SU-DHL-6 (cell line): ENCODE results near the gene VEZT.

Experiments
- H2AFZ ChIP-seq: fragments of 200-600 bp; sonication (generic); 2 replicates; pipeline ENCODE4 v1.6.1; 2014; ENCODE audit warnings: low read depth, mild to moderate bottlenecking, moderate library complexity, mixed read lengths, antibody characterized with exemption, low read length; ENCODE audit not compliant: severe bottlenecking
- H3F3A ChIP-seq: fragments of 200-600 bp; shearing (Covaris generic); 2 replicates; pipeline ENCODE4 v1.6.0; 2016; ENCODE audit warnings: antibody characterized with exemption, mild to moderate bottlenecking; ENCODE audit not compliant: insufficient read depth
- H3K27ac ChIP-seq: fragments of 200-600 bp; sonication (generic); 2 replicates; pipeline ENCODE4 v1.5.1; 2016; ENCODE audit warnings: low read depth, mild to moderate bottlenecking, low read length, moderate library complexity, mixed read lengths
- H3K27me3 ChIP-seq: fragments of 200-600 bp; sonication (generic), shearing (Covaris generic); 2 replicates; pipeline ENCODE4 v1.6.0; 2014; ENCODE audit warnings: mild to moderate bottlenecking, low read length
- H3K36me3 ChIP-seq: fragments of 200-600 bp; sonication (generic); 2 replicates; pipeline ENCODE4 v1.6.1; 2014; ENCODE audit warnings: mild to moderate bottlenecking, low read length, mixed read lengths
- H3K4me2 ChIP-seq: fragments of 300-600, 200-600 bp; shearing (Covaris generic), sonication (generic); 2 replicates; pipeline ENCODE4 v1.6.0; 2014; ENCODE audit warnings: low read length, low read depth, mild to moderate bottlenecking; ENCODE audit not compliant: poor library complexity, severe bottlenecking
- H3K4me3 ChIP-seq: fragments of 200-600 bp; sonication (generic); 2 replicates; pipeline ENCODE4 v1.5.1; 2014; ENCODE audit warnings: antibody characterized with exemption, low read length, mild to moderate bottlenecking, mixed read lengths; ENCODE audit not compliant: insufficient read depth, poor library complexity, severe bottlenecking
- H3K79me2 ChIP-seq: fragments of 200-600 bp; sonication (generic); 2 replicates; pipeline ENCODE4 v1.6.1; 2014; ENCODE audit warnings: mild to moderate bottlenecking, low read length, moderate library complexity; ENCODE audit not compliant: insufficient read depth
- H3K9ac ChIP-seq: fragments of 200-600 bp; sonication (generic); 2 replicates; pipeline ENCODE4 v1.7.0; 2014; ENCODE audit warnings: mild to moderate bottlenecking, low read length
- H3K9me2 ChIP-seq: fragments of 200-600 bp; sonication (generic); replicated peaks from 2 replicates; pipeline ENCODE4 v1.6.1; 2014; ENCODE audit warnings: low read length; ENCODE audit not compliant: insufficient read depth
- H3K9me3 ChIP-seq: fragments of 200-600 bp; sonication (generic); 2 replicates; pipeline ENCODE4 v1.6.1; 2014; ENCODE audit warnings: low read length, mixed read lengths; ENCODE audit not compliant: insufficient read depth
- H4K20me1 ChIP-seq: fragments of 200-600 bp; sonication (generic); 2 replicates; pipeline ENCODE4 v1.6.1; 2014; ENCODE audit warnings: low read depth, mild to moderate bottlenecking, antibody characterized with exemption, low read length, moderate library complexity, mixed read lengths
- CTCF ChIP-seq: fragments of 200-600 bp; sonication (generic); IDR thresholded peaks from one replicate; pipeline ENCODE4 v1.5.1; 2017; ENCODE audit warnings: antibody characterized with exemption, mild to moderate bottlenecking, low read length, moderate library complexity; ENCODE audit not compliant: insufficient read depth, poor library complexity, severe bottlenecking
- EZH2phosphoT487 ChIP-seq: fragments of 200-600 bp; sonication (generic), shearing (Covaris generic); conservative IDR thresholded peaks from 2 replicates; pipeline ENCODE4 v1.6.1; 2018; ENCODE audit warnings: mild to moderate bottlenecking, antibody characterized with exemption, low read length, moderate library complexity, mixed read lengths

VEZT gene

GRCh38 chr12:95179011-95179410, 38.6 kb upstream of the VEZT start:
- no peak overlapping the region for H3K4me2 ChIP-seq
- H3K36me3 ChIP-seq = no peaks in the 10 kb centered on the region
- H3K4me3 ChIP-seq = no peak overlapping the region
- no peaks in the 10 kb centered on the region for H3F3A ChIP-seq
- no peak overlapping the region for H3K27ac ChIP-seq
- no peaks in the 10 kb centered on the region for H3K27me3 ChIP-seq
- no peaks in the 10 kb centered on the region for H3K9me3 ChIP-seq
- no peak overlapping the region for H2AFZ ChIP-seq
- no peaks in the 10 kb centered on the region for H3K79me2 ChIP-seq
- H3K9ac ChIP-seq = no peak overlapping the region
- H3K9me2 ChIP-seq = no peaks in the 10 kb centered on the region
- no peaks in the 10 kb centered on the region for H4K20me1 ChIP-seq
- TF ChIP-seq EZH2phosphoT487 = no peak
- TF ChIP-seq CTCF = no peak

- H3K9ac ChIP-seq = no peak overlapping the region
Observed at GRCh38 chr12:95181103-95181502, 36.5 kb upstream of the VEZT start.

GRCh38 chr12:95182868-95183415, 34.7 kb upstream of the VEZT start:
- Histone ChIP-seq H3K27me3 (no peaks in the 10 kb centered on the region), H3K36me3 (no peaks in the 10 kb centered on the region), H3K9me2 (no peaks in the 10 kb centered on the region), H2AFZ (no peak overlapping the region), H4K20me1 (no peaks in the 10 kb centered on the region), H3F3A (no peaks in the 10 kb centered on the region), H3K27ac (no peak overlapping the region), H3K4me2 (no peak overlapping the region), H3K79me2 (no peaks in the 10 kb centered on the region), H3K9me3 (no peaks in the 10 kb centered on the region), H3K9ac (no peak overlapping the region), H3K4me3 (no peak overlapping the region)
- TF ChIP-seq CTCF (no peak), EZH2phosphoT487 (no peak)

More at GRCh38 chr12:95181103-95181502, 36.5 kb upstream of the VEZT start:
- H3K4me2 ChIP-seq = no peak overlapping the region
- H3K27ac ChIP-seq = no peak overlapping the region
- H3K9me2 ChIP-seq = no peaks in the 10 kb centered on the region
- H3K9me3 ChIP-seq = no peaks in the 10 kb centered on the region
- no peaks in the 10 kb centered on the region for H3F3A ChIP-seq
- H4K20me1 ChIP-seq = no peaks in the 10 kb centered on the region
- H2AFZ ChIP-seq = no peak overlapping the region
- no peak overlapping the region for H3K4me3 ChIP-seq
- H3K36me3 ChIP-seq = no peaks in the 10 kb centered on the region
- TF ChIP-seq EZH2phosphoT487 (no peak), CTCF (no peak)
- no peaks in the 10 kb centered on the region for H3K27me3 ChIP-seq
- no peaks in the 10 kb centered on the region for H3K79me2 ChIP-seq

DNA sequence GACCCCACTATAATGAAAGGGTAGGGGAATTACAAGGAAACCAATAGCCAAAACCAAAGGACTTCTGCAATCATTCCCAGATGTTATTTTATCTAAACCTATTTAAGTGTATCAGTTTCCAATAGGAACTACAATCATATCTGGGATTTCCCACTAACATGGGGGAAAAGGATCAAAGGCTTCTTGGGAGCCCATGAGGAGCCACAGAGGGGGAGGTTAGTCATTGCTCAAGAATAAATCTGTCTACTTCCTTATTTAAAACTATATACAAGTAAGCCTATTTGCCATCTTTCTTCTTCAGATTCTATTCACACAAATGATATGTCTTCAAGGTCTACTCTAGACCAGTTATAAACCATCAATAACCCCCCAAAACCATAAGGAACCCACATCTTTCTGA, 33.5 kb upstream of the VEZT start:
- Histone ChIP-seq H3K27ac (no peak overlapping the region), H4K20me1 (no peaks in the 10 kb centered on the region), H3K27me3 (no peaks in the 10 kb centered on the region), H3K9me2 (no peaks in the 10 kb centered on the region), H2AFZ (no peak overlapping the region), H3K79me2 (no peaks in the 10 kb centered on the region), H3K9ac (no peak overlapping the region), H3K9me3 (no peaks in the 10 kb centered on the region), H3K4me2 (no peak overlapping the region), H3F3A (no peaks in the 10 kb centered on the region), H3K36me3 (no peaks in the 10 kb centered on the region), H3K4me3 (no peak overlapping the region)
- TF ChIP-seq EZH2phosphoT487 = no peak
- TF ChIP-seq CTCF = no peak
